Measurements from ENCODE around the gene HIPK4.
A peak's percentile ranks its signal among the peaks of the same experiment; 100 is the strongest.
"Not testable (repeated sequence)": the region's sequence is repeated elsewhere in the genome, so short reads cannot be mapped to it uniquely, and the experiment has no call there.

HIPK4 gene, protein sequence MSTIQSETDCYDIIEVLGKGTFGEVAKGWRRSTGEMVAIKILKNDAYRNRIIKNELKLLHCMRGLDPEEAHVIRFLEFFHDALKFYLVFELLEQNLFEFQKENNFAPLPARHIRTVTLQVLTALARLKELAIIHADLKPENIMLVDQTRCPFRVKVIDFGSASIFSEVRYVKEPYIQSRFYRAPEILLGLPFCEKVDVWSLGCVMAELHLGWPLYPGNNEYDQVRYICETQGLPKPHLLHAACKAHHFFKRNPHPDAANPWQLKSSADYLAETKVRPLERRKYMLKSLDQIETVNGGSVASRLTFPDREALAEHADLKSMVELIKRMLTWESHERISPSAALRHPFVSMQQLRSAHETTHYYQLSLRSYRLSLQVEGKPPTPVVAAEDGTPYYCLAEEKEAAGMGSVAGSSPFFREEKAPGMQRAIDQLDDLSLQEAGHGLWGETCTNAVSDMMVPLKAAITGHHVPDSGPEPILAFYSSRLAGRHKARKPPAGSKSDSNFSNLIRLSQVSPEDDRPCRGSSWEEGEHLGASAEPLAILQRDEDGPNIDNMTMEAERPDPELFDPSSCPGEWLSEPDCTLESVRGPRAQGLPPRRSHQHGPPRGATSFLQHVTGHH

DNA sequence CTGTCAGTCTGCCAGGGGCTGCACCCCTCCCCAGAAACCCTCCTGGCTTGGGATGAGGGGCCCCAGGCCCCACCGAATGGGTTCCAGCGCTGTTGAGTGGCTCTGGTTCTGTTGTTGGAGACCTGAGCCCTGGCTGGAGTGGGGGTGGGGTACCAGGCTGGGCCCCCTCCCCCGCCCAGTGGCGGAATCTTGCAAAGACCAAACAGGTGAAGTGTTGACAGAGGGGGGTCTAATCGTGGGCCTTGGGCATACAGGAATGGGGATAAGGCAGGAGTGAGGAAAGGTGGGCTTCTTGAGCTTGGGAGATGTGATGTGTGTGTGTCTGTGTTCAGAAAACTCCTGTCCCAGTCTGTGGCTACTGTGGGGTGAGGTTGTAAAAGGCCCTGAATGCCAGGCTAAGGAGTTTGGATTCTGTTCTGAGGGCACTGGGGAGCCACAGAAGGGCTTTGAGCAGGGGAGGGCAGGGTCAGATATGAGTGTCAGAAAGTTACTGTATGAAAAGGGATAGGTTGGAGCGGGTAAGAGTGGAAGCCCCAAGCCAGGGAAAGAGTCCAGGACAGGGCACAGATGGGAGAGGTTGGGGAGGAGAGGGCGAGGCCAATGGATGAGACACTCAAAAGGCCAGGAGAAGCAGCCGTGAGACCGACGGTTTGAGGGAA lies at the start of gene HIPK4:
HIPK4 (minus strand) TSS at position 98 of the 659 bp plus-strand sequence. CDS start 279 bp downstream, outside the sequence.
- DNase-seq (ENCODE audit: low read depth in 2 of 3, low spot score in 1 of 3): no peak

DNA sequence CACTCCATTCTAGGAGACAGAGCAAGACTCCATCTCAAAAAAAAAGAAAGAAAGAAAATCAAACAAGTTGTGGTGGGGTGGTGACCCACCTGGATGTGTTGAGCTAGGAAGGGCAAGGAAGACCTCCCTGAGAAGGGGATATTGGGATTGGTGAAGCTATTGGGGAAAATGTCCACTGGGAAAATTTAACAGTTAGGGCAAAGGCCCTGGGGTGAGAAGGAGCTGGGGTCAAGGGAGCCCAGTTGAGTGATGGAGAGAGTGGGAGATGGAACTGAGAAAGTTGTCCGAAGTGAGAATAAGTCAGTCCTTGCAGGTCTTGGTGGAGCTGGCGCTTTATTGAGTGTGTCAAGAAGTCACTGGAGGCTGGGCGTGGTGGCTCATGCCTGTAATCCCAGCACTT lies 48.3 kb upstream of the HIPK4 start:
- no peak for DNase-seq (ENCODE audit: low read depth in 2 of 3, low spot score in 1 of 3)

DNA sequence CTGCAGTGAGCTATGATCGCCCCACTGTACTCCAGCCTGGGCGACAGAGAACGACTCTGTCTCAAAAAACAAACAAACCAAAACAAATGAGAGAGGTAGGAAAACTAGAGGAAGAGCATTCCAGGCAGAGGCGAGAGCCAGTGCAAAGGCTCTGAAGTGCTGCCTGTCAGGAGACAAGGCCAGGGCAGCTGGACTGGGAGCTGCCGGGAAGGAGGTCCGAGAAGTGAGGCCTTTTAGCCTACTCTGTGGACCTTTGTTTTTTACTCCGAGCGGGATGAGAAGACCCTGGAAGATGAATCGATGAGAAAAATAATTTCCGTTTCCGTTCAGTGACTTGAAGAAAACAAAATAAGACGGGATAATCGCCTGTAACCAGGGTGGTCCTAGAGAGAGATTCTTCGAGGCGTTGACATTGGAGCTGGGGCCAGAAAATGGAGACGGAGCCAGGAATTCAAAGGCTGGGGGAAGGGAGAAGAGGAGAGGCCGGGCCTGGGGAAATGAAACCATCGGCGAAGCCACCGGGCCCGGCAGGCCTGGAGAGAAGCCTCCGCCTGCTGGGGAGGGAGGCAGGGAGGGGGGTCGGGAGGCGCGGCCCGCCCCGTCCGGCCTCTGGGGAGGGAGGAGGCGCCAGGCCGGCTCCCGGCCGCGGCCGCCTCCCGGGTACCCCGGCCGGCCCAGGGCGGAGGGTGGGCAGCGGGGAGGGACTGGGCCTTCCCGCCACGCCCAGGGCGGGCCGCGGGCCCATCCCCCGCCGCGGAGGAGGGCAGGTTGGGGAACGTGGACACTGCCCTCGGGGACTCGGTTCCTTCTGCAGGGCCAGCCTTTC lies 43.6 kb upstream of the HIPK4 start:
- peak in 2 of 3 donors; percentile 32 to 43 for DNase-seq (ENCODE audit: low read depth in 2 of 3, low spot score in 1 of 3)

DNA sequence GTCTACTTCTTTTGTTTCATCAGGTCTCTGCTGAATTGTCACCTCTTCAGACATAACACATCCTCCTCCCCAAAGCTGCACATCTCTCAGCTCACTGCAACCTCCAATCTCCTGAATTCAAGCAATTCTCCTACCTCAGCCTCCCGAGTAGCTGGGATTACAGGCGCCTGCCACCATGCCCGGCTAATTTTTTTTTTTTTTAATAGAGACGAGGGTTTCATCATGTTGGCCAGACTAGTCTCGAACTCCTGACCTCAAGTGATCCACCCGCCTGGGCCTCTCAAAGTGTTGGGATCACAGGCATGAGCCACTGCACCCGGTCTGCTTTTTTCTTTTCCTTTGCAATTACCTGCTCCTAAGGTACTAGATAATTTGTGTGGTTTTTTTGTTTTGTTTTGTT lies 42.8 kb upstream of the HIPK4 start:
- DNase-seq (ENCODE audit: low read depth in 2 of 3, low spot score in 1 of 3): not testable (repeated sequence)

DNA sequence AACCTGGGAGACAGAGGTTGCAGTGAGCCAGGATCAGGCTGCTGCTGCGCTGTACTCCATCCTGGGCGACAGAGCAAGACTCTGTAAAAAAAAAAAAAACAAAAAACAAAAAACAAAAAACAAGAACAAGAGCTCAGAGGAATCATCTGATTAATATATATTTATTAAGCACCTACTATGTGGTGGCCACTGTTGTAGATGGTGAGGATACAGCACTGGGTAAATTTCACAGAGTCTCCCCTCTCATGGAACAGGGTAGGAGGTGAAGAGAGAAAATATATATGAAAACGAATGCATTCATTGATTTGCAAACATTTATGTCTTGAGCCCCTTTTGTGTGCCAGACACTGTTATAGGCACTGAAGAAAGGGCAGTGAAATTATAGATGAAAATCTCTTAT lies 41.7 kb upstream of the HIPK4 start:
- DNase-seq (ENCODE audit: low read depth in 2 of 3, low spot score in 1 of 3): no peak

DNA sequence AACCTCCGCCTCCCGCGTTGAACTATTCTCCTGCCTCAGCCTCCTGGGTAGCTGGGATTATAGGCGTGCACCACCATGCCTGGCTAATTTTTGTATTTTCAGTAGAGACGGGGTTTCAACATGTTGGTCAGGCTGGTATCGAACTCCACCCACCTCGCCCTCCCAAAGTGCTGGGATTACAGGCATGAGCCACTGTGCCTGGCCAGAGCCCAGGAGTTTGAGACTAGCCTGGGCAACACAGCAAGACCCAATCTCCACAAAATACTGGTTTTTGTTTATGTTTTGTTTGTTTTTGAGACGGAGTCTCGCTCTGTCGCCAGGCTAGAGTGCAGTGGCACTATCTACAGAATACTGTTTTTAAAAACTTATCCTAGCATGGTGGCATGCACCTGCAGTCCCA lies 40.3 kb upstream of the HIPK4 start:
- not testable (repeated sequence) for DNase-seq (ENCODE audit: low read depth in 2 of 3, low spot score in 1 of 3)

DNA sequence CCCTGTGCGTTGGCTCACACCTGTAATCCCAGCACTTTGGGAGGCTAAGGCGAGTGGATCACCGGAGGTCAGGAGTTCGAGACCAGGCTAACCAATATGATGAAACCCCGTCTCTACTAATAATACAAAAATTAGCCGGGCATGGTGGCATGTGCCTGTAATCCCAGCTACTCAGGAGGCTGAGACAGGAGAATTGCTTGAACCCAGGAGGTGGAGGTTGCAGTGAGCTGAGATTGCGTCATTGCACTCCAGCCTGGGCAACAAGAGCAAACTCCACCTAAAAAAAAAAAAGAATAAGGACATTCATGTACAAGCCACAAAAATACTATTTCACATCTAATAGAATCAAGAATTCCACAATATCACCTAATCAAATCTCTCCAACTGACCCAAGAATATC lies 38.2 kb upstream of the HIPK4 start:
- not testable (repeated sequence) for DNase-seq (ENCODE audit: low read depth in 2 of 3, low spot score in 1 of 3)

DNA sequence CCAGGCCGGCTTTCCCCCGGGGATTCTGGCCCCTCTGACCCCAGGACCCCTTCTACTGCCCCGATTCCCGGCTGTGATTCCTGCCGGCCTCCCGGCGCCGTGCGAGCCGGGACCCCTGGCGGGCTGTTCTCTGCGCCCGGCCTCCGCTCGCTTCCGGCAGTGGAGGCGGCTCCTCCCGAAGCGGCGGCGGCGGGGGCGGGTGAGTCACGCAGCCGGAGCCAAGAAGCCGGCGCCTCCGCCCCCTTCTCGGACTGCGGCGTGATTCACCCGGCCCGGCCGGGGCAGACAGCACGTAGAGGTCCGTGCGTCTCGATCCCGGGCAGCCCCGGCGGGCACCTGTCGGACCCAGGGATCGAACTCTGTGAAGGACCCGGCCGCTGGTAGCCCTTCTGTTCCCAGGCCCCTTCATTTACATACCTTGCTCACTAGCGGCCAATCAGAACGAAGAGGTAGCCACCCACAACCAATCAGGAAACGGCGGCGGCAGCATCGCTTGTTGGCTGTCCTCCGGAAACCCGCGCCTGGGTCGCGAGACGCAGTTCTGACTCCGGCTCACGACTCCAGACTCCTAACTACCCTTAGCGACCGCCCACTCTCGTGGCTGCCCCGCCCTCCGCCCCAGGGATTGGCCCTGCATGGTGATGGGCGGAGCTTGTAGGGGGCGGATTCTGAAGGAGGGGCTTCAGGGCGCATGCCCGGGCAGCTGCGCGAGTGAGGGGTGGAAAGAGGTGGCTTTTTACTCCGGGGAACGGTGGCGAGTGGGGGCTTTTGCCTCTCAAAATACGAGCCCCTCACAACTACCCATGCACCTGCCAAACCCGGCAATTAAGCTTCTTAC lies 35.7 kb upstream of the HIPK4 start, which contains the start of gene SERTAD1:
SERTAD1 (minus strand) TSS at position 543 of the 838 bp plus-strand sequence. CDS start 2,446 bp downstream, outside the sequence.
- DNase-seq (ENCODE audit: low read depth in 2 of 3, low spot score in 1 of 3): peak; percentile 100

DNA sequence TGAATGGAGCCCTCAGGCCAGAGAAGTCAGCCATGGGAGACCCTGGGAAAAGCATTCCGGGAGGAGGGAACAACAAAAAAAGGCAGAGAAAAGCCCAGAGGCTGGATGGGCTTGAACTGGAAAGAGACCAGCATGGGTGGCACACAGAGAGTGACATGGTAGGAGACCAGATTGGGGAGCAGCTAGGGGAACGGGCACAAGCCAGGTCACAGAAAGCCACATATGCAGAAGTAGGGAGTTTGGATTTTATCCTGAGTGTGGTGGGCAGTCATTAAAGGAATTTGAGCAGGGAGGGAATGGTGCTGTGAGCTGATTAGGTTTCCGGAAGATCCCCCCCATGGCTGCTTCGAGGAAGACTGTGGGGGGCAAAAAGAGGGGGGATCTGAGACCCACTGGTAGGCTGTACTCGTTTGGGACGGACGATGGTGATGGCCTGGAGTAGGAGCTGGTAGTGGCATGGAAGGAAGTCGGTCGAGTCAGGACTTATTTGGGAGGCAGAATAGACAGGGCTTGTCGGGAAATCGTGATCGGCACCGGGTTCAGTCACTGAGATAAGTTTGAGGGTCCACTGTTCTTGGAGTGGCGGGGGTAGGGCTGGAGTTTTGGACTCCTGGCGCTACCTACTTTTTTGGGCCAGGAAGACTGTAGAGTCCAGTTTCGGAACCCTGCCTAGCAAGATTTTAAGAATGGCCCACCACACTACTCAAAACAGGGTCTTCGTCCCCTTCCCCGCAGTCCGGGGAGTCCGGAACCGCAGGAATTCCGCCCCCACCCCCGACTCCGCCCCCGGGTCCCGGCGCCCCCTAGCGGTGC lies 34.9 kb upstream of the HIPK4 start:
- DNase-seq (ENCODE audit: low read depth in 2 of 3, low spot score in 1 of 3): no peak

DNA sequence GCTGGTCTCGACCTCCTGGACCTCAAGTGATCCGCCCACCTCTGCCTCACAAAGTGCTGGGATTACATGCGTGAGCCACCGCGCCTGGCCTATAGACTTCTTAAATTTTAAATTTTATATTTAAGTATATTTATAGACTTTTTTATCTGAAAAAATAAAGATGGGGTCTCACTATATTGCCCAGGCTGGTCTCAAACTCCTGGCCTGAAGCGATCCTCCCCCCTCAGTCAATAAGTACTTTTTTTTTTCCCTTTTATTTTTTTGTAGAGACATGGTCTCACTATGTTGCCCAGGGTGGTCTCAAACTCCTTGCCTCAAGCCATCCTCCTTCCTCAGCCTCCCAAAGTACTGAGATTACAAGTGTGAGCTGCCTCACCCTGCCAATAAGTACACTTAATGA lies 34.0 kb upstream of the HIPK4 start:
- DNase-seq (ENCODE audit: low read depth in 2 of 3, low spot score in 1 of 3): no peak

DNA sequence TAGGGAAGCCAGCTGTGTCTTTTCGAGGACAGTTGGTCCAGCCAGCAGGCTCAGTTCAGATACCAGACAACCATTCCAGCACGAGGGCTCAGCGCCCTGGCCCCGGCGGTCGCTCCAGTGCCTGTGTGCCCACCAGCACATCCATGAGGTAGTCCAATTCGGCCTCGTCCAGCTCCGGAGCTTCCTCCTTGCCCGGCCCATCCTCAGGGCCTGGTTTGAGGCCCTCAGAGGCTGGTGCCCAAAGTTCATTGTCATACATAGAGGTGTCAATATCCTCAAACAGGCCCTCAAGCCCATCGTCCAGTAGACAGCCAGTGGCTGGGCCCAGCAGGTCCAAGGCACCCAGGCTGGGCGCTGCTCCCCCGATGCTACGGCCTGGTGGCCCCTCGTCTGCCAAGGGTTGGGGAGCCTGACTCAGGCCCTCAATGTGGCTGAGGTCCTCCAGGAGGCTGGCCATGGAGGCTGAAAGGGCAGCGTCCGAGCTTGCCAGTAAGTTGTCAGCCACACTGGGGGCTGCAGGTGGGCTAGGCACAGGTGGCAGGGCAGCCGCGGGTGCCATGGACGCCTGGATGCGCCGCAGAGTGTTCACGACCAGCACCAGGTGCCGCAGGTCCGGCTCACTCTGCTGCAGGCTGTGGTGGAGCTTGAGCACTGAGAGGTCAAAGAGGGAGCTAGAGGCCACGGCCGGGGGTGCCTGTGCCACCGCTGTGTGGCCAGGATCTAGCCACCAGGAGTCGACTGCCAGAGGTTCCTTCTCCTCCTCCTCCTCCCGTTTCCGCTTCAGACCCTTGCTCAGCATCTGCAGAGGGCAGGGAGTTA lies 33.0 kb upstream of the HIPK4 start:
- no peak for DNase-seq (ENCODE audit: low read depth in 2 of 3, low spot score in 1 of 3)

DNA sequence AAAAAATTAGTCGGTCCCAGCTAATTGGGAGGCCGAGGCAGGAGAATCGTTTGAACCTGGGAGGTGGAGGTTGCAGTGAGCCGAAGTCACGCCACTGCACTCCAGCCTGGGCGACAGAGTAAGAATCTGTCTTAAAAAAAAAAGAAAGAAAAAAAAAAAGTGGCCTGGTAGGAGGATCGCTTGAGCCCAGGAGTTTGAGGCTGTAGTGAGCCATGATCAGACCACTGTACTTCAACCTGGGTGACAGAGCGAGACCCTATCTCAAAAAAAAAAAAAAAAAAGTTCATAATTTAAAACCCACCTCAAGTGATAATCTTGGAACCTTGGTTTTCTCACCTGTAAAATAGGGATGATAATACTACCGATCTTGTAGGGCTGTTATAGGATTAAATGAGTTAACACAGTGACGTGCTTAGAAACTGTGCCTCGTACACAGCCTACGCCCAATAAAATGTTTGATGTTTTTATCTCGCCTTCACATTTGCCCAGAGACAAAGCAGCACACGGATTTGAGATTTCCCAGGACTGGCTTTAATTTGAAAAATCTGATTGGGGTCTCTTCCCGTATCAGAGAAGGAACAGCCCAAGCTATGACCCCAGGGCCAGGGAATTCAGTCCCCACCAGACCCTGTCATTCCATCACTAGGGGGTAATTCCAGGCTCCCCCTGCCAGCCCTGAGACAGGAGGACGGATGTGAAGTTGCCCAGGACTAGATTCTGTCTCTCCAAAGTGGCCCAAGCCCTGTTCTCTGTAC lies 32.2 kb upstream of the HIPK4 start:
- no peak for DNase-seq (ENCODE audit: low read depth in 2 of 3, low spot score in 1 of 3)

DNA sequence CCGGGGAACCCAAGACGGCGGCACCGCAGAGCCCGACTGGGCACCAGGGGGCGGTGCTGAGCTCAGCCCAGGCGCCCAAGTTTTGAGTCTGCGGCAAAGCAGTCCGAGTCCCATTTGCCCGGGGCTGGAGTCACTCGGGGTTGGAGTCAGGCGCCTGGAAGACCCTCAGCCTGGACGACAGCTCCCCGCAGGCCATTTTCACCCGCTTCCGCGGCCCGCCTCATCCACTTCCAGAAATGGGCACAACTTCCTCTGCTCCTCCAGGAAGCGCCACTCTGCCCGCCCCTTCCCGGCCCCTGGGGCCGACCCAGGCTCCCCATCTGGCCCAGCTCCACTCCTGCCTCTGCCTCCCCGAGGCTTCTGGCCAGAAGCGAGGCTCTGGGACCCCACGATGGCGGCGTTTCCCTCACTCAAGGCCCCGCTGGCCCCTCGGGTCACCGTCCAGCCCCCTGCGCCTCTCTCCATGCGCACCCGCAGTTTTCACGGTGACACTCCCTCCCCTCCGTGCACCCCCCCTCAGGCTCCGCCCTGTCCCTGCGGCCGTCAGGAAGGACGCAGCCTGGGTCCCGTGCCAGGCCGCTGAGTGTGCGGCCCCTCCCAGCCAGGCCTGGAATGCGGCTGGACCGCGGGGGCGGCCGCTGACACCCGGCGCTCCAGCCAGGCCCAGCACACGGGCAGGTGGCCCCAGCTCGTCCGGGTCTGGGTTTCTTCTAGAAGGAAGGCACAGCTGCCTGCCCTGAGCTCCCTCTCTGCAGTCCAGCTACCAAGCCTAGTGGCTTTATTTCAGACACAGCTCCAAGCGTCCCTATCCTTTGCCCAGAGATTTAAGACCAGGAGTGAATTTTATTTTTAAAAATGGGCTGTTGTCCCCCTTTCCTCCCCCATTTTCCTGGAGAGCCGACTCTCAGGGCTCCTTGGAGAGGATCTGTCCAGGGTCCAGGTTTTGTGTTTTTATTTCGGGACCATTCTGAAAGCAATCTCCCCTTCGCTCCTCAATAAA lies 31.1 kb upstream of the HIPK4 start:
- peak; percentile 40 to 68 (median 60) for DNase-seq (ENCODE audit: low read depth in 2 of 3, low spot score in 1 of 3)

DNA sequence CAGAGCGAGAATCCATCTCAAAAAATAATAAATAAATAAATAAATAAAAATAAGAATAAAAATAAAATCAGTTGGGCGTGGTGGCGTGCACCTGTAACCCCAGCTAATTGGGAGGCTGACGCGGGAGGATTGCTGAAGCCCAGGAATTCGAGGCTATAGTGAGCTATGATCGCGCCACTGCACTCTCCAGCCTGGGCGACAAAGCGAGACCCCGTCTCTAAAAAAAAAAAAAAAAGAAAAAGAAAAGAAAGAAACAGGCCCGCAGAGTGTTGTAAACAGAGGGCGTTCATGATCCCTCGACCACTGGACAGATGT lies 30.4 kb upstream of the HIPK4 start:
- no peak for DNase-seq (ENCODE audit: low read depth in 2 of 3, low spot score in 1 of 3)

DNA sequence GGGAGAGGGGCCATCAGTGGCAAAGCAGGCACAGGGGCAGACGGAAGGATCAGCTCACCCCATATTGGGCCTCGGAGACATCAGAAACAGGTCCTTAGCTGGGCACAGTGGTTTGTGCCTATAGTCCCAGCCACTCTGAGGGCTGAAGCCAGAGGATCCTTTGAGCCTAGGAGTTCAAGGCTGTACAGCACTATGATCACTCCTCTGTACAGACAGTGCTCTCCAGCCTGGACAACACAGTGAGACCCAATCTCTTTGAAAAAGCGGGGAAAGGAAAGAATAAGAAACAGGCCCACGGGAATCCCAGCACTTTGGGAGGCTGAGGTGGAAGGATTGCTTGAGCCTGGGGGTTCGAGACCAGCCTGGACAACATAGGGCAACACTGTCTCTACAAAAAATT lies 29.8 kb upstream of the HIPK4 start:
- no peak for DNase-seq (ENCODE audit: low read depth in 2 of 3, low spot score in 1 of 3)

DNA sequence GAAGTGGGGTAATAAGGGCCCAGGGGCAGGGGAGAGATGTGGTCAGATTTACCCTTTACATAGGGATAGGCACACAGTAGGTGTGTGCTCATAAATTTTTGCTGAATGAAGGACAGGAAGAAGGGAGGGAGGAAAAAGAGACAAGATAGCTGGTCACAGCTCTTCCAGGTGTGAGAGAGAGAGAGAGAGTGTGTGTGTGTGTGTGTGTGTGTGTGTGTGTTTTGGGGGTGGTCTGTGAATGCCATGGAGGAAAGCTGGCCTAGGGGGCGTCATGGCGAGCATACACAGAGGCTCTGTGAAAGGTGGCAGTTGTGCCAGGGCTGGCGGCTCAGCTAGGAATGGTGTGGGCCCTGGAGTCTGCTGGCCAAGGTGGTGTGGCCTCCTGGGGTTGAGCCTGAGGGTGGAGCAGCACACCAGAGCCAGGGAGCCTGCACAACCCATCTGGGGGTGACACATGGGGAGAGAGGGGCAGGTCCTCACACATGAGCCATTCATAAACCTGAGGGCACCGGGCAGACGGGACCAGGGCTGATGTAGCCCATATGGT lies 29.2 kb upstream of the HIPK4 start:
- no peak for DNase-seq (ENCODE audit: low read depth in 2 of 3, low spot score in 1 of 3)
